Activated CD4-positive, alpha-beta T cell treated with anti-CD3 and anti-CD28 coated beads, Interleukin-2, amount 50 U/mL, for 48 hours (primary cell): Measurements from ENCODE around the gene ABCA10.

Source experiments
- DNase-seq, 2 experiments: peaks; one replicate each; pipeline ENCODE4 v3.0.0-alpha.2; 2020

ABCA10 gene

GRCh38 chr17:69164206-69164605 lies 64.4 kb downstream of the ABCA10 start:
- DNase-seq: no peak

GRCh38 chr17:69159418-69159817 lies 69.2 kb downstream of the ABCA10 start:
- no peak for DNase-seq

GRCh38 chr17:69154267-69154666 lies 74.4 kb downstream of the ABCA10 start:
- no peak for DNase-seq

GRCh38 chr17:69150333-69150732 lies 78.3 kb downstream of the ABCA10 start:
- no peak for DNase-seq

GRCh38 chr17:69147460-69147859 lies 81.2 kb downstream of the ABCA10 start:
- DNase-seq: no peak

- DNase-seq: no peak
Measured at GRCh38 chr17:69144331-69145255, 84.0 kb downstream of the ABCA10 start.

- DNase-seq: no peak
Measured at GRCh38 chr17:69143683-69144231, 84.9 kb downstream of the ABCA10 start.

GRCh38 chr17:69143151-69143550 lies 85.5 kb downstream of the ABCA10 start:
- DNase-seq: no peak

GRCh38 chr17:69142175-69142802 lies 86.3 kb downstream of the ABCA10 start:
- DNase-seq: no peak

- DNase-seq: no peak
Measured at GRCh38 chr17:69141431-69142174, 87.0 kb downstream of the ABCA10 start, which contains the start of gene ABCA6. ABCA6 (minus strand) TSS chr17:69141895; CDS start chr17:69140703, 1,192 bp downstream.

- DNase-seq: no peak
Measured at GRCh38 chr17:69134112-69134511, 94.5 kb downstream of the ABCA10 start.

GRCh38 chr17:69130627-69131296 lies 97.9 kb downstream of the ABCA10 start:
- no peak for DNase-seq

GRCh38 chr17:69123626-69124025 lies 105.0 kb downstream of the ABCA10 start:
- no peak for DNase-seq

- DNase-seq: no peak
Measured at GRCh38 chr17:69122065-69122464, 106.6 kb downstream of the ABCA10 start.

GRCh38 chr17:69117855-69118784 lies 110.5 kb downstream of the ABCA10 start:
- DNase-seq: no peak

- DNase-seq: no peak
Measured at GRCh38 chr17:69111794-69112193, 116.8 kb downstream of the ABCA10 start.

- DNase-seq: no peak
Measured at GRCh38 chr17:69105907-69106730, 122.5 kb downstream of the ABCA10 start.

- no peak for DNase-seq
Measured at GRCh38 chr17:69103557-69104233, 124.9 kb downstream of the ABCA10 start.

GRCh38 chr17:69098625-69099024 lies 130.0 kb downstream of the ABCA10 start:
- DNase-seq: no peak
